ENCODE results near the gene ALKBH5. TPM values are rescaled to one million over a fixed set of nuclear protein-coding genes. Genes with fewer than 3 reads are reported as not detected.
A peak's percentile ranks its signal among the peaks of the same experiment; 100 is the strongest.

Gene ALKBH5
- polyA plus RNA-seq, 1 donor from 2014 or later = 55.0 TPM

GRCh38 chr17:18141210-18141803 lies 42.3 kb upstream of the ALKBH5 start:
- H4K20me1 ChIP-seq (ENCODE audit: insufficient read depth) = no peaks in the 10 kb centered on the region
- no peak overlapping the region for H3K4me3 ChIP-seq (ENCODE audit: low read length)

GRCh38 chr17:18142417-18142816 lies 41.2 kb upstream of the ALKBH5 start:
- H3K9me3 ChIP-seq (ENCODE audit: low read length) = no peaks in the 10 kb centered on the region
- H3K4me3 ChIP-seq (ENCODE audit: low read length) = no peak overlapping the region
- no peaks in the 10 kb centered on the region for H3K36me3 ChIP-seq (ENCODE audit: insufficient read depth, low read length)
- no peaks in the 10 kb centered on the region for H3F3A ChIP-seq (ENCODE audit: insufficient read depth, low read length, poor library complexity, severe bottlenecking)
- no peak overlapping the region for H3K4me2 ChIP-seq (ENCODE audit: low read length)
- no peaks in the 10 kb centered on the region for H3K79me2 ChIP-seq (replicated peaks; ENCODE audit: insufficient read depth, low read length)
- H3K27ac ChIP-seq (ENCODE audit: low read length) = no peak overlapping the region
- no peaks in the 10 kb centered on the region for H4K20me1 ChIP-seq (ENCODE audit: insufficient read depth)
- no peak overlapping the region for H2AFZ ChIP-seq (ENCODE audit: low read depth, low read length)
- H3K9ac ChIP-seq (ENCODE audit: low read length) = no peak overlapping the region
- no peaks in the 10 kb centered on the region for H3K27me3 ChIP-seq (ENCODE audit: insufficient read depth, low read depth, low read length)
- H3K9me2 ChIP-seq (ENCODE audit: insufficient read depth, low read length) = no peaks in the 10 kb centered on the region
- TF ChIP-seq SMC3 (conservative IDR thresholded peaks at IDR 0.05; ENCODE audit: poor library complexity) (no peak), RAD21 (conservative IDR thresholded peaks at IDR 0.05) (no peak), MXI1 (conservative IDR thresholded peaks at IDR 0.05; ENCODE audit: poor library complexity, severe bottlenecking) (no peak), CTCF (IDR thresholded peaks at IDR 0.05; ENCODE audit: poor library complexity, severe bottlenecking) (no peak), POLR2AphosphoS5 (IDR thresholded peaks at IDR 0.05) (no peak), REST (IDR thresholded peaks at IDR 0.05; ENCODE audit: borderline replicate concordance) (no peak)

More at GRCh38 chr17:18141210-18141803, 42.3 kb upstream of the ALKBH5 start:
- TF ChIP-seq EZH2 (IDR thresholded peaks at IDR 0.05; ENCODE audit: borderline replicate concordance, insufficient read depth, low read length, poor library complexity, severe bottlenecking) = no peak
- no peak for TF ChIP-seq POLR2AphosphoS5 (IDR thresholded peaks at IDR 0.05)
- TF ChIP-seq CTCF (IDR thresholded peaks at IDR 0.05; ENCODE audit: poor library complexity, severe bottlenecking) = peak; percentile 81
- TF ChIP-seq REST (IDR thresholded peaks at IDR 0.05; ENCODE audit: borderline replicate concordance) = no peak
- peak; percentile 80 for TF ChIP-seq RAD21 (conservative IDR thresholded peaks at IDR 0.05)
- TF ChIP-seq TAF1 (IDR thresholded peaks at IDR 0.05; ENCODE audit: low read depth) = no peak
- peak; percentile 79 for TF ChIP-seq SMC3 (conservative IDR thresholded peaks at IDR 0.05; ENCODE audit: poor library complexity)
- no peak for TF ChIP-seq EP300 (conservative IDR thresholded peaks at IDR 0.05; ENCODE audit: poor library complexity, severe bottlenecking)
- no peak for TF ChIP-seq MXI1 (conservative IDR thresholded peaks at IDR 0.05; ENCODE audit: poor library complexity, severe bottlenecking)
- Histone ChIP-seq H3K79me2 (replicated peaks; ENCODE audit: insufficient read depth, low read length) (no peaks in the 10 kb centered on the region), H2AFZ (ENCODE audit: low read depth, low read length) (no peak overlapping the region), H3F3A (ENCODE audit: insufficient read depth, low read length, poor library complexity, severe bottlenecking) (no peaks in the 10 kb centered on the region), H3K9me2 (ENCODE audit: insufficient read depth, low read length) (no peaks in the 10 kb centered on the region), H3K4me2 (ENCODE audit: low read length) (no peak overlapping the region), H3K27me3 (ENCODE audit: insufficient read depth, low read depth, low read length) (no peaks in the 10 kb centered on the region), H3K36me3 (ENCODE audit: insufficient read depth, low read length) (no peaks in the 10 kb centered on the region), H3K9ac (ENCODE audit: low read length) (no peak overlapping the region), H3K27ac (ENCODE audit: low read length) (no peak overlapping the region), H3K9me3 (ENCODE audit: low read length) (no peaks in the 10 kb centered on the region)

Data from neural cell (in vitro differentiated cells).